ENCODE results near the gene DENR. TPM values are rescaled to one million over a fixed set of nuclear protein-coding genes. Genes with fewer than 3 reads are reported as not detected.

The DENR gene
- total and polyA plus RNA-seq, 2 of the 8 experiments (the other 6 are each of a cell fraction or from before 2014, with no cell fraction given): 26.9 to 84.0 TPM

DNA sequence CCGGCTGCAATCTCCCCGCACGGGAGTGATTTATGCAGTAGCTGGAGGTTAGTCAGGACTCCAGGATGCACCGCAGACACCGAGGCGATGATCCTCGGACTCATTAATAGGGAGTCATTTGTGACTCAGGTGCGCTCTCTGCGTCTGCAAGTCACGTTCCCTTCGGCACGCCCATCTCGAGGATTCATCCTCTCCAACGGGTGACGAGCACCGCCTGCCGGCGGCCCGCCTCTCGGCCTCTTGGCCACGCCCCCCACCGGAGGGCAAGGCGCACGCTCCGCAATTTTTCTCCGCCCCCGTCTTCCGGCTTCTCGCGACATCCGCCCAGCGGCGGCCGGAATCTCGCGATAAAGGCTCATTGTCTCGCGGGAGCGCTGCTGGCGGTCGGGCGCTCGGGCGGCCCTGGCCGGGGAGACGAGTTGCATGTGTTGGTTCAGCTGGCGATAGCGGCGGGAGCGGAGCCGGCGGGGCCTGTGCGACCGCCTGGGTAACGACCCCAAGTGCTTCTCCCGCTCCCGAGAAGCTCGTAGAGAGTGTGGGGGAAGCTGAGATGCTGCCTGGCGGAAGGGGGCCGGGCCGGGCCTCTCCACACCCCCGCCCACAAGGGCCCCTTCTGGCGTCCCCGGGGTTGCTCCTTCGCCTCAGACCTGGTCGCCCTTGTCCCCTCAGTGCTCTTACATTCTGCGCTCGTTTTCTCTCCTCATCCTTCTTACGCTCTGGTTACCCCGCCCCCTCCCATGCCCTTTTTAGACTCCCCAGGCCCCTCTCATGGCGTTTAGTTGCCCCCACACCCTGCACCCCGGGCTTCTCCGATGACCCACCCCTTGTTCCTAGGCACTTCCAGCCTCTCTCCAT, at the start of gene DENR (continued):
- TF ChIP-seq, protein P1, sequence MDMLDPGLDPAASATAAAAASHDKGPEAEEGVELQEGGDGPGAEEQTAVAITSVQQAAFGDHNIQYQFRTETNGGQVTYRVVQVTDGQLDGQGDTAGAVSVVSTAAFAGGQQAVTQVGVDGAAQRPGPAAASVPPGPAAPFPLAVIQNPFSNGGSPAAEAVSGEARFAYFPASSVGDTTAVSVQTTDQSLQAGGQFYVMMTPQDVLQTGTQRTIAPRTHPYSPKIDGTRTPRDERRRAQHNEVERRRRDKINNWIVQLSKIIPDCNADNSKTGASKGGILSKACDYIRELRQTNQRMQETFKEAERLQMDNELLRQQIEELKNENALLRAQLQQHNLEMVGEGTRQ (IDR thresholded peaks at IDR 0.05; ENCODE audit: low read length): peak; percentile 40; the same call in 1 of the 2 replicates
- TF ChIP-seq RNF2 (IDR thresholded peaks at IDR 0.05; ENCODE audit: borderline replicate concordance, low read depth, low read length, missing control alignments, poor library complexity, severe bottlenecking) (no peak), YY1 (IDR thresholded peaks at IDR 0.05; ENCODE audit: low read depth, low read length) (peak; percentile 41; the same call in 1 of the 2 replicates), SP4 (IDR thresholded peaks at IDR 0.05; ENCODE audit: low read length) (peak; percentile 91; the same call in 1 of the 2 replicates), HDAC6 (IDR thresholded peaks at IDR 0.05; ENCODE audit: low read depth, low read length) (no peak), FOSL1 (IDR thresholded peaks at IDR 0.05; ENCODE audit: insufficient read depth, low read depth, low read length) (no peak), MAX (IDR thresholded peaks at IDR 0.05) (peak; percentile 75), EGR1 (IDR thresholded peaks at IDR 0.05; ENCODE audit: borderline replicate concordance, low read depth, low read length) (peak; percentile 99), JUN (IDR thresholded peaks at IDR 0.05; ENCODE audit: low read depth, low read length) (no peak), JUND (IDR thresholded peaks at IDR 0.05; ENCODE audit: low read length) (no peak; the same call in 1 of the 2 replicates), GABPA (IDR thresholded peaks at IDR 0.05; ENCODE audit: borderline replicate concordance, insufficient read depth, low read length) (no peak), CBX5 (IDR thresholded peaks at IDR 0.05; ENCODE audit: low read depth, low read length) (no peak), ATF2 (IDR thresholded peaks at IDR 0.05; ENCODE audit: low read length) (peak; percentile 99), RBBP5 (IDR thresholded peaks at IDR 0.05; ENCODE audit: borderline replicate concordance, low read depth, low read length) (0 out of 2 replicates have a peak, but pooled peaks have one; percentile 30)
- TF ChIP-seq, protein P2, sequence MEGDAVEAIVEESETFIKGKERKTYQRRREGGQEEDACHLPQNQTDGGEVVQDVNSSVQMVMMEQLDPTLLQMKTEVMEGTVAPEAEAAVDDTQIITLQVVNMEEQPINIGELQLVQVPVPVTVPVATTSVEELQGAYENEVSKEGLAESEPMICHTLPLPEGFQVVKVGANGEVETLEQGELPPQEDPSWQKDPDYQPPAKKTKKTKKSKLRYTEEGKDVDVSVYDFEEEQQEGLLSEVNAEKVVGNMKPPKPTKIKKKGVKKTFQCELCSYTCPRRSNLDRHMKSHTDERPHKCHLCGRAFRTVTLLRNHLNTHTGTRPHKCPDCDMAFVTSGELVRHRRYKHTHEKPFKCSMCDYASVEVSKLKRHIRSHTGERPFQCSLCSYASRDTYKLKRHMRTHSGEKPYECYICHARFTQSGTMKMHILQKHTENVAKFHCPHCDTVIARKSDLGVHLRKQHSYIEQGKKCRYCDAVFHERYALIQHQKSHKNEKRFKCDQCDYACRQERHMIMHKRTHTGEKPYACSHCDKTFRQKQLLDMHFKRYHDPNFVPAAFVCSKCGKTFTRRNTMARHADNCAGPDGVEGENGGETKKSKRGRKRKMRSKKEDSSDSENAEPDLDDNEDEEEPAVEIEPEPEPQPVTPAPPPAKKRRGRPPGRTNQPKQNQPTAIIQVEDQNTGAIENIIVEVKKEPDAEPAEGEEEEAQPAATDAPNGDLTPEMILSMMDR (IDR thresholded peaks at IDR 0.05; ENCODE audit: control extremely low read depth in 1 of 3, insufficient read depth in 1 of 3, low read depth in 1 of 3, low read length in 3 of 3): peak; percentile 87 to 95 (median 95)
- TF ChIP-seq, protein P3, sequence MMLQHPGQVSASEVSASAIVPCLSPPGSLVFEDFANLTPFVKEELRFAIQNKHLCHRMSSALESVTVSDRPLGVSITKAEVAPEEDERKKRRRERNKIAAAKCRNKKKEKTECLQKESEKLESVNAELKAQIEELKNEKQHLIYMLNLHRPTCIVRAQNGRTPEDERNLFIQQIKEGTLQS (IDR thresholded peaks at IDR 0.05; ENCODE audit: insufficient read depth, low read depth, low read length): no peak

All from H1 (cell line).